HT1080 (cell line): ENCODE measurements around the gene GPN2. TPM values are rescaled to one million over a fixed set of nuclear protein-coding genes. Genes with fewer than 3 reads are reported as not detected.

Source experiments
- DNase-seq: peaks from one replicate; pipeline ENCODE4 v3.0.0-alpha.2; 2015; ENCODE audit warnings: low read depth
- total RNA-seq: library from RNA; depleted of rRNA; stranded (reverse); fragments of >200 nt; shearing (Covaris generic); gene quantifications from 2 replicates; pipeline ENCODE4 v1.2.3, GENCODE V29; 2014; rRNA removed

Gene GPN2
- total RNA-seq, 1 experiment from 2014 or later = 33.6 TPM

- DNase-seq = no peak
Observed at GRCh38 chr1:26833432-26834405, 56.4 kb downstream of the GPN2 start.

GRCh38 chr1:26832249-26832960 is 57.7 kb downstream of the GPN2 start:
- DNase-seq = no peak

- DNase-seq = no peak
Observed at GRCh38 chr1:26831546-26832248, 58.4 kb downstream of the GPN2 start.

- DNase-seq = no peak
Observed at GRCh38 chr1:26831059-26831458, 59.0 kb downstream of the GPN2 start.

GRCh38 chr1:26829184-26829911 is 60.7 kb downstream of the GPN2 start:
- no peak for DNase-seq

GRCh38 chr1:26828411-26828991 is 61.6 kb downstream of the GPN2 start:
- no peak for DNase-seq

GRCh38 chr1:26827663-26828062 is 62.4 kb downstream of the GPN2 start:
- no peak for DNase-seq

- no peak for DNase-seq
Observed at GRCh38 chr1:26827106-26827604, 62.9 kb downstream of the GPN2 start.

GRCh38 chr1:26826261-26827105 is 63.6 kb downstream of the GPN2 start, which contains the start of gene ZDHHC18:
Gene ZDHHC18 (plus strand): TSS chr1:26826688. CDS start chr1:26826805, 117 bp downstream.
- DNase-seq = peak; percentile 24

Other genes starting within 250 kb of the GPN2 start
- gene ARID1A, start 194.3 kb downstream of the GPN2 start, total RNA-seq = 15.0 and 17.2 TPM in 2 replicates
- gene PIGV, start 102.3 kb downstream of the GPN2 start, total RNA-seq = 9.5 and 13.3 TPM in 2 replicates
- gene ZDHHC18, start 63.6 kb downstream of the GPN2 start, total RNA-seq = 15.9 and 30.4 TPM in 2 replicates
- 5.2 and 7.0 TPM in 2 replicates for gene SFN, start 27.1 kb downstream of the GPN2 start, total RNA-seq
- 11.2 TPM in 2 replicates for gene GPATCH3, start 10.2 kb upstream of the GPN2 start, total RNA-seq
- gene NR0B2, start 23.7 kb upstream of the GPN2 start, total RNA-seq = not detected in 2 replicates
- gene NUDC, start 31.5 kb upstream of the GPN2 start, total RNA-seq = 142 and 182 TPM in 2 replicates
- gene KDF1, start 70.2 kb upstream of the GPN2 start, total RNA-seq = not detected in 2 replicates
- 15.2 and 18.9 TPM in 2 replicates for gene TRNP1, start 103.4 kb upstream of the GPN2 start, total RNA-seq
- 0.13 TPM in 1 of 2 replicates, not detected in the other for gene TENT5B, start 122.6 kb upstream of the GPN2 start, total RNA-seq